ENCODE measurements around the gene EPS15.
"Not testable (repeated sequence)": the region's sequence is repeated elsewhere in the genome, so short reads cannot be mapped to it uniquely, and the experiment has no call there.

The EPS15 gene

DNA sequence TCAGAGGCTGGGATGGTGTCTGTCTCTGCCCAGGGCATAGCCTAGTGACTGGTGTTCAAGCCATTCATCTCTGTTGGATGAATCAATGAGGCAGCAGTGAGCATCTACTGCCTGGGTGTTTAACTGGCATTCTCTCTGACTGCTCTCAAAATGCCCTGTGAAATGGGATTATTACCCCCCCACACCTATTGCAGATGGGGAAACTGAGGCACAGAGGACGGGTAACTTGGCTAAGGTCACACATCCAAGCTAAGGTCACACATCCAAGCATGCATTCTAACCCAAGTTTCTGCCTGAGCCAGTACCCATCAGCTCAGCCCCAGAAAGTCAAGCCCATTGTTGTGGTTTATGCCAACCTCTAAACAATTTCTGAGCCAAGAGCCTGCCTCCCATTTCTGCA is 193.7 kb downstream of the EPS15 start:
- no peak overlapping the region for H3K4me3 ChIP-seq (ENCODE audit: low read depth, low read length)
- no peak for DNase-seq (ENCODE audit: low read depth)
- TF ChIP-seq, protein P1, sequence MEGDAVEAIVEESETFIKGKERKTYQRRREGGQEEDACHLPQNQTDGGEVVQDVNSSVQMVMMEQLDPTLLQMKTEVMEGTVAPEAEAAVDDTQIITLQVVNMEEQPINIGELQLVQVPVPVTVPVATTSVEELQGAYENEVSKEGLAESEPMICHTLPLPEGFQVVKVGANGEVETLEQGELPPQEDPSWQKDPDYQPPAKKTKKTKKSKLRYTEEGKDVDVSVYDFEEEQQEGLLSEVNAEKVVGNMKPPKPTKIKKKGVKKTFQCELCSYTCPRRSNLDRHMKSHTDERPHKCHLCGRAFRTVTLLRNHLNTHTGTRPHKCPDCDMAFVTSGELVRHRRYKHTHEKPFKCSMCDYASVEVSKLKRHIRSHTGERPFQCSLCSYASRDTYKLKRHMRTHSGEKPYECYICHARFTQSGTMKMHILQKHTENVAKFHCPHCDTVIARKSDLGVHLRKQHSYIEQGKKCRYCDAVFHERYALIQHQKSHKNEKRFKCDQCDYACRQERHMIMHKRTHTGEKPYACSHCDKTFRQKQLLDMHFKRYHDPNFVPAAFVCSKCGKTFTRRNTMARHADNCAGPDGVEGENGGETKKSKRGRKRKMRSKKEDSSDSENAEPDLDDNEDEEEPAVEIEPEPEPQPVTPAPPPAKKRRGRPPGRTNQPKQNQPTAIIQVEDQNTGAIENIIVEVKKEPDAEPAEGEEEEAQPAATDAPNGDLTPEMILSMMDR (IDR thresholded peaks at IDR 0.05; ENCODE audit: insufficient read depth, low read depth, low read length, missing control alignments) = no peak

DNA sequence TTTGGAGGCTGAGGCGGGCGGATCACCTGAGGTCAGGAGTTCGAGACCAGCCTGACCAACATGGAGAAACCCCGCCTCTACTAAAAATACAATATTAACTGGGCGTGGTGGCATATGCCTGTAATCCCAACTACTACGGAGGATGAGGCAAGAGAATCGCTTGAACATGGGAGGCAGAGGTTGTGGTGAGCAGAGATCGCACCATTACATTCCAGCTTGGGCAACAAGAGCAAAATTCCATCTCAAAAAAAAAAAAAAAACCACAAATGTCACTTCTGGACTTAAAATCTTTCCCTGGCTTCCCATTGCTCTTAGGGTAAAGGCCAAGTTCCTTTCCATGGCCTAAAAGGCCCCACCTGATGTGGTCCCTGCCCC is 194.1 kb downstream of the EPS15 start:
- H3K4me3 ChIP-seq (ENCODE audit: low read depth, low read length); DNase-seq (ENCODE audit: low read depth): not testable (repeated sequence)

DNA sequence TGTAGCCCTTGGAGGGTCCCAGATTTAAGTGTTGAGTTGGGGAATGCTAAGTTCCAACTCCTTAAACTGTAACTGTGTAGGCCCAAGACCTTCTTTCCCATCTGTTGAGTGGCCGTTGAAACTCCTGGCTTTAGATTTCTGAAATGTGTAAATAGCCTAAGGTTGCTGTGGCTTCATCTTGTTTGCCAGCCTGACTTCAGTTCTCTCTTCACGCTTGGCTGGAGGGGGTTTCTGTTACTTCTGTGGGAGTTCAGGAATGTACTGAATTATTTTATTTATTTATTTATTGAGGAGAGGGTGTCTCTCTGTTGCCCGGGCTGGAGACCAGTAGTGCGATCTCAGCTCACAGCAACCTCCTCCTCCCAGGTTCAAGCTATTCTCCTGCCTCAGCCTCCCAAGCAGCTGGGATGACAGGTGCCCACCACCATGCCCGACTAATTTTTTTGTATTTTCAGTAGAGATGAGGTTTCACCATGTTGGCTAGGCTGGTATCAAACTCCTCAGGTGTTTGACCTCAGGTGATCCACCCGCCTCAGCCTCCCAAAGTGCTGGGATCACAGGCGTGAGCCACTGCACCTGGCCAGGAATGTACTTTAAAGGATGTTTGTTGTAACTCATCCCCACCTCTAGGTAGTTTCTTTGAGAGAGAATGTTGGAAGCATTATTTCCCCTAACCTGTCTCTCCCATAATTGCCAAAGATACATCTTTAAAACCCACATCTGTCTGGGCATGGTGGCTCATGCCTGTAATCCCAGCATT is 194.6 kb downstream of the EPS15 start:
- TF ChIP-seq, protein P1 (IDR thresholded peaks at IDR 0.05; ENCODE audit: insufficient read depth, low read depth, low read length, missing control alignments) = no peak

DNA sequence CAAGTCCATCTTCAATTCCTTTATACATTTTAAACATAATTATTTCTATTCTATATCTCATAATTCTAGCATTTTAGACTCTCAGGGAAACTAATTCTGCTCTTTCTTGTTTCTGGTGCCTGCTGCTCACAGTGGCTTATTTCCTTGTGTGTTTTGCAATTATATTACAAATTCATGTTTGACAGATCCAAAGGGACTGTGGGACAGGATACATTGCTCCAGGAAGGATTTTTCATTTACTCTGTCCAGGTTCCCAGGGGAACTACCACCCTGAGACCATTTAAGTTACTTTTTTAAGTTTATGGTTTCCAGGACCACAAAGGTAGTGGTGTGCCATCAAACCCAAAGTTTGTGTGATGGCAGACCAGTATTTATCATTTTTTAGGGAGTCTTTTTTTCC is 195.3 kb downstream of the EPS15 start:
- DNase-seq (ENCODE audit: low read depth) = no peak
- H3K4me3 ChIP-seq (ENCODE audit: low read depth, low read length) = no peak overlapping the region
- TF ChIP-seq, protein P1 (IDR thresholded peaks at IDR 0.05; ENCODE audit: insufficient read depth, low read depth, low read length, missing control alignments) = no peak

More for the DNA sequence above, 194.6 kb downstream of the EPS15 start:
- H3K4me3 ChIP-seq (ENCODE audit: low read depth, low read length) = no peak overlapping the region
- DNase-seq (ENCODE audit: low read depth) = no peak

DNA sequence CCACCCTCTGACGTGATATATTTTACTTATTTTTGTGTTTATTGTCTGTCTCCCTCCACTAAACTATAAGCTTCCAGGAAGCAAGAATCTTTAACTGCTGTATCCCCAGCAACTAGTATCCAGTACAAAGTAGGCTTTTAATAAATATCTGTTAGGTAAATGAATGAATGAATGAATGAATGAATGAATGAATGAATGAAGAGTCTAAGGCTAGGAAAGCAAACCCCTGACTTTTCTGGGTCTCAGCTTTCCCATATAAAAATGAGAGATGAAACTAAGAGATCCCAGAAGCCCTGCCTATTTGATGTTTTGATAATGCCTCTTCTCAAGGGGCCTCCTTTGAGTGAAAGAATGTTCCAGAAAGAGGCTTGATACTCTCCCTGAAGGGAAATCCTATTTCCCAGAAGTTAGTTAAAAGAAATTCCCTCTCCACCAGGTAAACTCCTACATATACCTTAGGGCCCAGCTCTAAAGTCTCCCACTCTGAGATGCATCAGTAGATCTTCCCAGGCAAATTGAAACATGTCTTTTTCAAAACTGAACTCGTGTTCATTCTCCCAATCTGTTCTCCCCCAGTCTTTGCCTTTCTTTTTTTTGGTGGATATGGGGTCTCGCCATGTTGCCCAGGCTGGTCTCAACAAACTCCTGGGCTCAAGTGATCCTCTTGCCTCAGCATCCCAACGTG is 196.5 kb downstream of the EPS15 start:
- no peak for DNase-seq (ENCODE audit: low read depth)
- TF ChIP-seq, protein P1 (IDR thresholded peaks at IDR 0.05; ENCODE audit: insufficient read depth, low read depth, low read length, missing control alignments) = no peak
- no peak overlapping the region for H3K4me3 ChIP-seq (ENCODE audit: low read depth, low read length)

DNA sequence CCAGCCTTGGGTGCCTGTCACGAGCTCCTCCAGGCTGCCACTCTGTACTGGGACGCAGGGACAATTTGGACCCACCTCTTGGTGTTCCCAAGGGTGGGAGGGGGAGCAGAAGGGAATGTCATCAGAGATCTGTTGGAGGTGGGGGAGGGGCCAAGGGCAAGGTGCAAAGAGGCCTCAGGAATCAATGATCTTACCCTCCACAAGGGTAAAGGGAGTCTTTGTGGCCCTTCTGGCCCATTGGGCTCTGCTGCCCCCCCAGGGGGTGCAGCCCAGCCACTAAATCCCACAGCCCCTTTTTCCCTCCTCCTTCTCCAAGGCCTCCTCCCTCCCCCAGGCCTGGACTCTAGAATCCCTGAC is 197.2 kb downstream of the EPS15 start:
- no peak overlapping the region for H3K4me3 ChIP-seq (ENCODE audit: low read depth, low read length)
- no peak for DNase-seq (ENCODE audit: low read depth)
- TF ChIP-seq, protein P1 (IDR thresholded peaks at IDR 0.05; ENCODE audit: insufficient read depth, low read depth, low read length, missing control alignments) = no peak

DNA sequence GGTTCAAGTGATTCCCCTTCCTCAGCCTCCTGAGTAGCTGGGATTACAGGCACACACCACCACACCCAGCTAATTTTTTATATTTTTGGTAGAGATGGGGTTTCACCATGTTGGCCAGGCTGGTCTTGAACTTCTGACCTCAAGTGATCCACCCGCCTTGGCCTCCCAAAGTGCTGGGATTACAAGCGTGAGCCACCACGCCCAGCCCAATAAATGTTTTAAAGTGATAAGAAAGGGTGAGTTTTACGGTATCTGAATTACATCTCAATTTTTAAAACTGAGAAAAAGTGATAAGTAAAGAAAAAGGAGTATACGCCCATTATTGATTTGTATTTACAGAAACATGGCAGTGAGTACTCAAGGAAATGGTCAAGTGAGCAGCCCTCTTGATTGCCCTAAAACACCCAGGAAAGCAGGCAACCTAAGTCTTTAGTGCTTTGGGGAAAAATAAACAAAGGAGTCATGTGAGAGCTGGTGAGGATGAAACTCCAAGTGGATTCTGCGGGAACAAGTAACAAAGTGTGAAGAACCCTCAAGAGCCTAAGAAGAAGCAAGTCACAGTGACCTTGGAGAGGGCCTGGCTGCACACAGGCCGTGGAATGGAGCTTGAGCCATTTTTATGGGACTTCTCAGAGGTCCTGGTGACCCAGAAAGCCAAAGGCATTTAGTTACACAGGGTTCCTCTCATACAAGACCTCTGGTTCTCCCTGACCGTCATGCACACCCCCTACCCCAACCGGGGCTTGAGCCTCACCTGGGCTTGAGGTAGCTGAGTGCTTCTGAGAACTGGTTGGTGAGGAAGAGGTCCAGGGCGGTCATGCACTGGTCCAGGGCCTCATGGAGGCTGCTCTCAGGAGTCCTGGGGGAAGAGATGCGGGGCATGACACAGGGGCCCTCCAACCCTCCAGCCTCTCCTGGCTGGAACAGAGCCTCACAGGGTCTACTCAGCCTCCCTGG is 197.8 kb downstream of the EPS15 start:
- DNase-seq (ENCODE audit: low read depth) = no peak
- TF ChIP-seq, protein P1 (IDR thresholded peaks at IDR 0.05; ENCODE audit: insufficient read depth, low read depth, low read length, missing control alignments) = no peak
- no peak overlapping the region for H3K4me3 ChIP-seq (ENCODE audit: low read depth, low read length)
